Activated naive CD8-positive, alpha-beta T cell treated with anti-CD3 and anti-CD28 coated beads for 36 hours (primary cell): Measurements from ENCODE around the gene TUT1. TPM values are rescaled to one million over a fixed set of nuclear protein-coding genes. Genes with fewer than 3 reads are reported as not detected.
"Not testable (repeated sequence)": the region's sequence is repeated elsewhere in the genome, so short reads cannot be mapped to it uniquely, and the experiment has no call there.

Experiments
- DNase-seq: peaks from one replicate; pipeline ENCODE4 v3.0.0; 2021
- H3K27ac Mint-ChIP-seq: one replicate; pipeline ENCODE4 v1.8.0; 2022; ENCODE audit warnings: mild to moderate bottlenecking, moderate library complexity, mixed read lengths
- H3K27me3 Mint-ChIP-seq: one replicate; pipeline ENCODE4 v1.8.0; 2022; ENCODE audit warnings: mild to moderate bottlenecking, mixed read lengths
- H3K36me3 Mint-ChIP-seq: one replicate; pipeline ENCODE4 v1.8.0; 2021; ENCODE audit warnings: mild to moderate bottlenecking, mixed read lengths
- H3K4me1 Mint-ChIP-seq: one replicate; pipeline ENCODE4 v1.8.0; 2021; ENCODE audit warnings: mixed read lengths
- H3K4me3 Mint-ChIP-seq: one replicate; pipeline ENCODE4 v1.8.0; 2022; ENCODE audit warnings: mild to moderate bottlenecking, moderate library complexity, mixed read lengths
- H3K9me3 Mint-ChIP-seq: one replicate; pipeline ENCODE4 v1.8.0; 2022; ENCODE audit warnings: mixed read lengths
- total RNA-seq, 2 experiments: library from RNA; stranded (reverse); gene quantifications; one replicate each; pipeline ENCODE4 v1.2.3, GENCODE V29; 2021

Gene TUT1
- total RNA-seq: 10 to 100 TPM; 29.1 to 32.2 TPM

- Mint-ChIP-seq H3K27ac (peak within 1 kb of the TSS; percentile 98), H3K4me3 (peak within 1 kb of the TSS; percentile 97), H3K4me1 (peaks cover 45% of the 10 kb centered on the region), H3K27me3 (no peaks in the 10 kb centered on the region), H3K36me3 (peaks cover 47% of the 10 kb centered on the region), H3K9me3 (no peaks in the 10 kb centered on the region)
- peak; percentile 94 for DNase-seq
These were observed at the start of gene TUT1 for GRCh38 chr11:62591448-62592145. TUT1 (minus strand) TSS chr11:62591523; CDS start chr11:62591485, 38 bp downstream.

- no peaks in the 10 kb centered on the region for H3K27me3 Mint-ChIP-seq
- peaks cover 51% of the 10 kb centered on the region for H3K36me3 Mint-ChIP-seq
These were observed 41.2 kb upstream of the TUT1 start for GRCh38 chr11:62632492-62632891.

GRCh38 chr11:62627713-62628112, 36.4 kb upstream of the TUT1 start:
- H3K4me1 Mint-ChIP-seq: peaks cover 8% of the 10 kb centered on the region
- no peaks in the 10 kb centered on the region for H3K27me3 Mint-ChIP-seq
- H3K9me3 Mint-ChIP-seq: no peaks in the 10 kb centered on the region
- no peak overlapping the region for H3K4me3 Mint-ChIP-seq
- H3K27ac Mint-ChIP-seq: no peak overlapping the region
- DNase-seq: no peak
- peaks cover 44% of the 10 kb centered on the region for H3K36me3 Mint-ChIP-seq

More at GRCh38 chr11:62632492-62632891, 41.2 kb upstream of the TUT1 start:
- no peaks in the 10 kb centered on the region for H3K9me3 Mint-ChIP-seq
- no peak overlapping the region for H3K4me3 Mint-ChIP-seq
- peak overlapping the region; percentile 32 for H3K27ac Mint-ChIP-seq
- H3K4me1 Mint-ChIP-seq: peaks cover 26% of the 10 kb centered on the region
- no peak for DNase-seq

- Mint-ChIP-seq H3K4me3 (peak overlapping the region; percentile 76), H3K36me3 (peaks cover 50% of the 10 kb centered on the region), H3K9me3 (no peaks in the 10 kb centered on the region), H3K27me3 (no peaks in the 10 kb centered on the region), H3K27ac (peak overlapping the region; percentile 95), H3K4me1 (peaks cover 28% of the 10 kb centered on the region)
- no peak for DNase-seq
These were observed 31.3 kb upstream of the TUT1 start for GRCh38 chr11:62622476-62623089.

GRCh38 chr11:62621567-62622470, 30.5 kb upstream of the TUT1 start, which contains the start of gene B3GAT3:
B3GAT3 (minus strand) TSS chr11:62621986; CDS start chr11:62621947, 39 bp downstream.
- Mint-ChIP-seq H3K4me3 (peak within 1 kb of the TSS; percentile 96), H3K36me3 (peaks cover 48% of the 10 kb centered on the region), H3K27me3 (no peaks in the 10 kb centered on the region), H3K27ac (peak within 1 kb of the TSS; percentile 95), H3K4me1 (peaks cover 29% of the 10 kb centered on the region), H3K9me3 (no peaks in the 10 kb centered on the region)
- DNase-seq: peak; percentile 97

- peaks cover 31% of the 10 kb centered on the region for H3K4me1 Mint-ChIP-seq
- peak overlapping the region; percentile 96 for H3K4me3 Mint-ChIP-seq
- no peaks in the 10 kb centered on the region for H3K9me3 Mint-ChIP-seq
- H3K27ac Mint-ChIP-seq: peak overlapping the region; percentile 93
- peaks cover 49% of the 10 kb centered on the region for H3K36me3 Mint-ChIP-seq
- no peaks in the 10 kb centered on the region for H3K27me3 Mint-ChIP-seq
- no peak for DNase-seq
These were observed 29.8 kb upstream of the TUT1 start for GRCh38 chr11:62621027-62621566.

GRCh38 chr11:62616957-62617356, 25.6 kb upstream of the TUT1 start:
- Mint-ChIP-seq H3K36me3 (peaks cover 38% of the 10 kb centered on the region), H3K4me1 (peaks cover 32% of the 10 kb centered on the region)
- H3K4me3 Mint-ChIP-seq, H3K27me3 Mint-ChIP-seq, H3K9me3 Mint-ChIP-seq, H3K27ac Mint-ChIP-seq, DNase-seq: not testable (repeated sequence)

GRCh38 chr11:62615521-62615920, 24.2 kb upstream of the TUT1 start:
- Mint-ChIP-seq H3K36me3 (peaks cover 34% of the 10 kb centered on the region), H3K9me3 (no peaks in the 10 kb centered on the region), H3K4me3 (no peak overlapping the region), H3K27ac (no peak overlapping the region), H3K4me1 (peaks cover 32% of the 10 kb centered on the region), H3K27me3 (no peaks in the 10 kb centered on the region)
- DNase-seq: no peak

GRCh38 chr11:62614275-62614674, 23.0 kb upstream of the TUT1 start:
- peak overlapping the region; percentile 3 for H3K4me3 Mint-ChIP-seq
- H3K36me3 Mint-ChIP-seq: peaks cover 35% of the 10 kb centered on the region
- peak; percentile 43 for DNase-seq
- H3K27ac Mint-ChIP-seq: peak overlapping the region; percentile 87
- H3K9me3 Mint-ChIP-seq: no peaks in the 10 kb centered on the region
- H3K4me1 Mint-ChIP-seq: peaks cover 32% of the 10 kb centered on the region
- no peaks in the 10 kb centered on the region for H3K27me3 Mint-ChIP-seq

- no peak overlapping the region for H3K4me3 Mint-ChIP-seq
- H3K4me1 Mint-ChIP-seq: peaks cover 36% of the 10 kb centered on the region
These were observed 22.0 kb upstream of the TUT1 start for GRCh38 chr11:62613291-62613778.

GRCh38 chr11:62612366-62613290, 21.3 kb upstream of the TUT1 start, which contains the start of the genes EML3 and ROM1:
EML3 (minus strand) TSS chr11:62612775; CDS start chr11:62612457, 318 bp downstream.
ROM1 (plus strand) TSS chr11:62613257; CDS start chr11:62613282, 25 bp downstream.
- H3K4me3 Mint-ChIP-seq: peak within 1 kb of the TSS; percentile 90
- H3K27ac Mint-ChIP-seq: peak within 1 kb of the TSS; percentile 95
- DNase-seq: peak; percentile 90
- peaks cover 41% of the 10 kb centered on the region for H3K4me1 Mint-ChIP-seq
- no peaks in the 10 kb centered on the region for H3K27me3 Mint-ChIP-seq
- peaks cover 40% of the 10 kb centered on the region for H3K36me3 Mint-ChIP-seq
- no peaks in the 10 kb centered on the region for H3K9me3 Mint-ChIP-seq

More at GRCh38 chr11:62613291-62613778, 22.0 kb upstream of the TUT1 start:
- no peaks in the 10 kb centered on the region for H3K9me3 Mint-ChIP-seq
- peaks cover 35% of the 10 kb centered on the region for H3K36me3 Mint-ChIP-seq
- no peaks in the 10 kb centered on the region for H3K27me3 Mint-ChIP-seq
- H3K27ac Mint-ChIP-seq: peak overlapping the region; percentile 87
- DNase-seq: no peak

GRCh38 chr11:62611705-62612365, 20.5 kb upstream of the TUT1 start:
- Mint-ChIP-seq H3K36me3 (peaks cover 41% of the 10 kb centered on the region), H3K9me3 (no peaks in the 10 kb centered on the region), H3K27ac (peak overlapping the region; percentile 95), H3K27me3 (no peaks in the 10 kb centered on the region), H3K4me3 (peak overlapping the region; percentile 90), H3K4me1 (peaks cover 45% of the 10 kb centered on the region)
- DNase-seq: peak; percentile 56
